Measurements from ENCODE around the gene TMEM108.

TMEM108 gene

DNA sequence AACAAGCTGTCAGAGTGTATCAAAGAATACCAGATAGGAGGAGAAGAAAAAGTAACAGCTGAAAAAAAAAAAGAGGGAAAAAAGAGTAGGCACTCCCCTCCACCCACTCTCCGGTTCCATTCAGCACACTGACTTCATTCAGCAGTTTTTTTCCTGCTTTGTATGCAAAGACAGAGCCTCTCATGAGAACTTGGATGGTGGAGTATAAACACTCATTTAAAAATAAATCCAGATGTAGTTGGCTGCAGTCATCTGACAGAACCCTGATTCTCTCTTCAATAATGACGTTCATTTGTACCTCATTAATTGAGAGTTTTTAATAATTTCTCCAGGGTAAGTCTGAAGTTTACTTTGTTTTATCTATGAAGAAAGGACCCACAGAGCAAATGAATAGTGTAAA is 81.0 kb downstream of the TMEM108 start:
- no peak for DNase-seq (ENCODE audit: low read depth)

DNA sequence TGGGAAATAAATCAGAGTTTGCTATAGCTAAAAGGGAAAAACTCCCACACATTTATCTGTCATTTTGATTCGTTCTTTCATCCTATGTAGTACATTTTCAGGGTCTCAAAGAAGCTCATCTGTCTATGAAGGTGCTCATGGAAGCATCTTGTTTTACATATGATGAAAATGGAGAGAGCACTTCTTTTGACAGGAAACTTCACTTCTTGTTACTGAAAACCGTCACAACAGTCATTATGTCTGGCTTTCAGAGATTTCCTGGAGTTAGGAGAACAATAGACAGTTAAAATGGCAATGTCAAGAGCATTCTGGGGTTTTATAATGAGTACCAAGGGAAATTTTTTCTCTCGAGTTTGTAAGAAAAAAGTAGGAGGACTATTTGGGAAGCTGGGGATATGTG is 83.3 kb downstream of the TMEM108 start:
- no peak for DNase-seq (ENCODE audit: low read depth)

DNA sequence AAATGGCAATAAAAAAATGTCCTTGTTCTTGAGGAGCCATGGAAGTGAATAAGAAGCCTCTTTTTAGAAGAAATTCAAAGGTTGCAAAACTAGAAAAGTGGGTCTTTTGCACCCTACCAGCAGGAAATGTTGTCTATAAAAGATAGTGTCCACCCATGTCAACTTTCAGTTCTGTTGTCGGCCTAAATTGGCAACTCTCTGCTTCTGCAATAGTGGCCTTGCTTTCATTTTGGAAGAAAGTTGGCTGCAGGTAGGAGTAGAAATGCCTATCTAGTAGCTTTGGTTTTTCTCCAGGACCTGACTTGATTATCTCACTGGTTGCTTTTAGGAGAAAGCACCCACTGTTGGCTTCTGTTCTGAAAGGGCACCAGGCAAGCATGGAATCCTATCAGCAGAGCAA is 85.4 kb downstream of the TMEM108 start:
- DNase-seq (ENCODE audit: low read depth), result no peak

DNA sequence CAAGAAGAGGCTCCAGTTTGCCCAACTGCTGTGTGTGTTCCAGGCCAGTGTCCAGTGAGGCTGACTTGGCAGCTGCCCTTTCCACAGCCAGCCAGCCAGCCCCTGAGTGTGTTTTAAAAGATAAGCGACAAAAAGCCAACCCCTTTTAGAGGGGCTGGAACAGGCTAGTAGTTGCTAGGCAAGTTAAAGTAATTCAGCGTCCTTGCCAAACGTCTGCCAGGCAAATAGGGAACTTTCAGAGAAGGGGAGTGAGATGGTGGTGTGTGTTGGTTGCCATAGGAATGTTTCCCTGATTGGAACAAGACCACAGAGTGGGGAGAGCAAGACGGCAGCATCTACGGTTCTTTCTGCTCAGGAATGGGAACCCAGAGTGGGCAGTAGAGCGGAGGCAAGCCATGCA is 86.3 kb downstream of the TMEM108 start:
- DNase-seq (ENCODE audit: low read depth), result no peak

DNA sequence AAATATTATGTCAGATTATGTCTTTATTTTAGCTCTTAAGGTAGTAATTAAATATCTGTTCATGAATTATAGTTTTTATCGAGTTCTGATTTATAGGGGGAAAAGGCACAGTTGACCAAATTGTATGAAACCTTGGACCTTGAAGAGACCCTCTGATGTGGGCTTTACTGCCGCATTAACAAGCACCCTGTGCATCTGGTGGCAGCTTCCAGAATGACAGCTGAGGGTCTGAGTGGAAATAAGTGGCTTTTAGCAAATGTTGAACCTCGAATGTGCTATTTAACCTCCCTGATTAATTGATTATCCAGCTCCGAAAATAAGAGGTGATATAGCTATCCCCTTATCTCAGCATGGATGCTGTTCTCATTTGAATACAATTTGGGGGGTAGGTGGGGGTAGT is 87.0 kb downstream of the TMEM108 start:
- DNase-seq (ENCODE audit: low read depth), result no peak

DNA sequence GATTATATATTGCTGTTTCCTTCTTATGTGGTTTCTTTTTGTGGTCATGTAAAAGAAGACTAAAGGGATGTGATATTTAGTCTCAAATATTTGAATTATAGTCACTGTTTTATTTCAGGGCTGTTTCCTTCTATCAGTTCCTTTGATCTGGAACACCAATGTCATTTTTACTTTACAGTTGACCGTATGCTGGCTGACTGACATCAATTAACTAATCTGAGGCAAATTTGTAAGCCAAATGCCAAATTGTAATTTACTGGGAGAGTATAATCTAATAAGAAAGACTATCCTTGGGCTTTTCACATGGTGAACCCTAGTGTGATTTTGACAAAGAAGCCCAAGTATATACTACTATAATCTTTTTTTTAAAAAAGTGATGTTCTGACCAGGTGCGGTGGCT is 87.6 kb downstream of the TMEM108 start:
- no peak for DNase-seq (ENCODE audit: low read depth)

DNA sequence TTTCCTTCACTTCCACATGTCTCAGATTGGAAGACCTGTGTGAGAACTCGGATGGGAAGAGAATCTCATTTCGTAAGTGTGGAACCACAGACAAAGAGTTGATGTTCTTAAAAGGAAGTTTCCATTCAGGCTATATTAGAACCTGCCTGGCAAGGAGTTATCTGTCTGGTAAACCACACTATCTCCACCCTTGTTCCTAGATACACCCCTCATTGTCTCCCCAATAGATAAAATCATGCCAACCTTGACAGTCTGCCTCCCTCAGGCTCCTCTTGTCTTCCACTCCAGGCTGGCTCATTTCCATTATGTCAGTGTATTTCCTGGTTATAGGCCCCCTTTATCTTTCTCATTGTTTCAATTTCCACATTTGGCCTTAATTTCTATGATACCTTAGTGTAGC is 89.2 kb downstream of the TMEM108 start:
- DNase-seq (ENCODE audit: low read depth), result no peak

DNA sequence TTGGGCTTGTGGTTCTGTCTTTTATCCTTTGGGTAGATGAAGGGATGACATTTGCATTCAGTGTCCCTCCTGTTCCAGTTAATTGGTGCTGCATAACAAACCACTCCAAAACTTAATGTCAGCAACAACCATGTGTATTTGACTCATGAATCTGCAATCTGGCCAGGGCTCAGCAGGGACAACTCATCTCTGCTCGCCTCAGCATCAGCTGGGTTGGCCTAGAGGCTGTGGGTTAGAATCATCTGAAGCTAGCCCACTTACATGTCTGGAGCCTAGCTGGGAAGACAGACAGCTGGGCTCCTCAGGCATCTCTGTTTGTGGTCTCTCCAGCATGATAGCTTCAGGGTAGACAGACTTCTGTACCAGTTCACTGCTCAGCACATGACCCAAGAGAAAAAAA is 92.0 kb downstream of the TMEM108 start:
- DNase-seq (ENCODE audit: low read depth), result no peak

DNA sequence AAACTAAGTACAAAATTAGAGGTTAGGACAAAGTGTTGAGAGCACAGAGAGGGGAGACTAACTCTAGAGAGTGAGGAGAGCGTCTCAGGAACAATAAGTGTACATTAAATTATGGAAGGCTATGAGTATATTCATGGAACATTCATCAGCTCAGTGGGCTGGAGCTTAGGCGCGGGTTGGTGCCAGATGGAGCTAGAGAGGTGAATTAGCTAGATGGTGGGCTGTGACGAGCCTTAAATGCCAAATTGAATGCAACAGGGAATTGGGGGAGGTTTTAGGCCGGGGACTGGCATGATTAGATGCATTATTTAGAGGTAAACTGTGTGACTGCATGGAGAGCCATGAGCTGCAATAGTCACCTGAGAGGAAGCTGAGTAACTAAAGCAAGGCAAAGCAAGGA is 97.1 kb downstream of the TMEM108 start:
- DNase-seq (ENCODE audit: low read depth), result no peak

DNA sequence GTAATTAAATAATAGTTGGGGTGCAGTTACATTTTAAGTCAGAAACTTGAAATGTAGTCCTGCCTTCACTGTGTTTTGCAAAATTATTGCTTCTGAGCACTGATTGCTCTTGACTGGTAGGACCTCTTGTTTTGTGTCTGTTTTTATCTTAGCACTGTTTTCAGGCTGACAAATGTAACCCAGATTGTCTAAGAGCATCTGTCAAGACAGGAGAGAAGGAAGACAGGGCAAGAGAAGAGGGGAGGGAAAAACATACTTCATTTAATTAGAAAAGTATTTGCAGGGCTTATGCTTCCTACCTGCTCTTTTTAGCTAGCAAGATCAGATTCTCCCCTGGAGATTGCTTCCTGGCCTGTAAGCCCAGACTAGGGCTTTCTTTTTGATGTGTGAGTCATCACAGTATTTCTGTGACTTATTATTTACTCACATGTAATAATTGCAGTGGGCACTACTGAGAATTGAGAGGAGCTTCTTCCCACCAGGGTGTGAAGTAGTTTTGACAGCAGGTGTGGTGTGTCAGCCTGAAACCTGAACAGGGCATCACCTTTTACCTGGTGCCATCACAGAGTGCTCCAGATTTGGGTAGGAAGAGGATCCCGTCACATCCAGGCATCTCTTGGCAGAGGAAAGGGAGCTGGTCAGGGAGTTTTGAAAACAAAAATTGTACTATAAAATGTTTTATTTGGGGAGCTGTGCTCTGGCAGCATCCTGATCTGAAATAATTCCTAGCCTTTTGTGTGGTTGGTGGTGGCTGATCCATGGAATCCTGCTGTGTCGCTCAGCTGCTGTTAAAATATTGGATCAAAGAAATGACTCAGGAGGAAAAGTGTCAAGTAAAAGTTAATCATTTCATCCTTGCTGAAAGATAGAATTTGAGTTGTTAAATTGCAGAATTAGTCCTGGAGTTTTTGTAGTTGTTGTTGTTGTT is 98.2 kb downstream of the TMEM108 start:
- DNase-seq (ENCODE audit: low read depth), result no peak

DNA sequence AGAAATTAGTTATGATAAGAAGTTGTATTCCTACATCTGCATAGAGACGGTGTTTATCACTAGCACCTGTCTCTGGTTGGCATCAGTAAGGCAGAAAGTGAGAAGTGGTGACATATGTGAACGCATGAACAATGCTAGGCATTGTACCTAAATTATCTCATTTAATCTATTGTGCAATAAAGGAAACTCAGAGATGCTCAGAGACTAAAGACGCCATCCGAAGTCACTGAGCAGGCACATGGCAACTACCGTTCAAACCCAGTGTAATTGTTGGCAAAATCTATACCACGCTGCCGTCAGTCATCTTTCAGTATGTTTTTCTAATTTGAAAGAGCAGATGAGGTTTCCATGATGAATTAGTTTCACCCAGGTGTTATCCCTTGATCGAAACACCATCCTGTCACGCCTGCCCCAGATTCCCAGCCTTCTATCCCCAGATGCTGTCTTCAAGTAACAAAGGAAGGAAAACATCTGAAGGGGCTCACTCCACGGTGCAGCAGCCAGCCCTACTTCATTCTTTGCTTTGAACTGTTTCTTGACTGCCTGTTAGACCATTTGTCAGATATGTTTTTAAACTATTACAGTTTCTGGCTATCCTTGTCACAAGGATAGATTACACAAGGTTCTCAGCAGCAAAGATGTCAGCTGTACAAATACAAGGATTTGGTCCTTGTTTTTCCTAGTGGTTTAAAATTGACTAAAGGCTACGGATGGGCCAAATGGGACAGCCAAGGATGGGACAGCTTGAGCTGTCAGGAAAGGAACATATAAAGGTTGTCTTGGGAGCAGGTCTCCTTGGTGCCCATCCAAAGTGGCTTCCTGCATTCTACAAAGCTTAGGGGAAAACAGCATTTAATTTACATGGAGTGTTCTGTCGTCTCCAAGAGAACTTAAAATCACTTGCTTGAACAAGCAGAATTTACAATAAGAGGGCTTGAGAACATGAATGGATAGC is 99.1 kb downstream of the TMEM108 start:
- DNase-seq (ENCODE audit: low read depth), result no peak

DNA sequence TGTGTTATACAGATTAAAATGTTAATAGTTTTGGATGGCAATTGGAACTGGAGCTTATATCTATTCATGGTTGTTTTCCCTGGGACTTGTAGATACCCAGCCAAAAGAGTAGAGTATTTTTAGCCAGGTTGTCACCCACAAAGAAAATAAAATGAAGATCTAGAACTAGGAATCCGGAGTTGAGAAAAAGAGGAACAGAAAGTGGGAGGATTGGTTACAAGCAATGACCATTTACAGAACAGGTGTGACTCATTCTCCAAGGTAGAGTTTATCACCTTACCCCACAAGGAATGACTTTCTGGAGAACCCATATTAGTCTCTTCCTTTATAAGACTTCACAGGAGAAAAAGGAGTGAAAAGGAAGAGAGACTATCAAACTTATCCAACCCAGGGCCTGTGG is 99.8 kb downstream of the TMEM108 start:
- DNase-seq (ENCODE audit: low read depth), result no peak

DNA sequence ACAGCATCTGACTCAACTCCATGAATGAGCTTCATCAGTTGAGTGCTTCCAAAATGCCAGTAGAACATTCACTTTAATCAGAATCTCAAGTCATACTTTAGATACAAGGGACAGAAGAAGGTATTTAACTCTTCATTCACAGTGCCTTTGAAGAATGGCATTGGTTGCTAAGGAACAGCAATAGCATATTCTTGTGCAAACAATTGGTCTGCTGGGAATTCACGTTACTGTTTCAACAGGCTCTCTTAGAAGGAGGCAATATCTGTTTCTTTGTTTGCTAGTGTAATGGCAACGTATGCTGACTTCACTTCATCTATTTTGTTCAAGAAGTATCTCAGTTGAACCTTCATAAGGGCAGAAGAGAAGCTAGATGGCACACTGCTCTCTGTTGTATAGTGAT is 113.9 kb downstream of the TMEM108 start:
- no peak for DNase-seq (ENCODE audit: low read depth)

DNA sequence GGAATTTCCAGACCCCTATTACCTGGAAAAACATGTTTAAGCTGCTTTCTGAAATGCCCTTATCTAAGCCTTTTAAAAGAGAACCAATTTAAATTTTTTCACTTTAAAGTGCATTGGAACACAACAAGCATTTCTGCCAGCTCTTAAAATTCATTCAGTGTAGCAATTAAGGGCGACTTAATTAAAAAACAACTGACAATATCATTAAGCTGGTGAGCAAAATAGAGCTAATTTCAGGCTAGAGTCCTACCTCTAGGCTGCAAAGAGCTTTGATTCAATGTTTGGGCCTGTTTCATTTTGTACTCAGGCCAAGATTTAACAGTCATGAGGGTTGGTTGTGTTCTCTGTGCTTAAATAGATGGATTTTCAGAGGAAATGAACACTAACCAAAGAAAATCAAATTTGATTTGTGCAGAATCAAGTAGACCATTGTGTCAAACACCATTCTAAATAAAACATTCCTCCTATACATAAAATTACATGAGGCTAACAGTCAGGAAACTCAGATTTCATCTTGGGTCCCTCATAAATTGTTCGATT is 114.6 kb downstream of the TMEM108 start:
- no peak for DNase-seq (ENCODE audit: low read depth)

DNA sequence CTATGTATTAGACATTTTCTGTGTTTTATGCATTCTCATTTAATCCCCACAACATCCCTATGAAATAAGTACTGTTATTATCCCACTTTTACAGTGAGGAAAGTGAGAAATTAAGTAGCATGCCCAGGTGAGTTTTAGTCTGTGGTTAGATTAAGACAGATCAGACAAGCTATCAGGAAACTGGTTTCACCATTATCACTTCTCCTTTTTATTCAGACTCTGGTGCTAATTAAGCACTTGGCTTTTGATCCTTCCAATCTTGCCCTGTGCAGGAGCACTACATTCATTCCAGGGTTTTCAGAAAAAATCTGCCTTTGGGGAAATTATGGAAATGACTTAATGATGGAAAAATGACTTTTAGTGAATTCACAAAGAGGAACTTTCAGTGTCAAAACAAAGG is 115.2 kb downstream of the TMEM108 start:
- no peak for DNase-seq (ENCODE audit: low read depth)

DNA sequence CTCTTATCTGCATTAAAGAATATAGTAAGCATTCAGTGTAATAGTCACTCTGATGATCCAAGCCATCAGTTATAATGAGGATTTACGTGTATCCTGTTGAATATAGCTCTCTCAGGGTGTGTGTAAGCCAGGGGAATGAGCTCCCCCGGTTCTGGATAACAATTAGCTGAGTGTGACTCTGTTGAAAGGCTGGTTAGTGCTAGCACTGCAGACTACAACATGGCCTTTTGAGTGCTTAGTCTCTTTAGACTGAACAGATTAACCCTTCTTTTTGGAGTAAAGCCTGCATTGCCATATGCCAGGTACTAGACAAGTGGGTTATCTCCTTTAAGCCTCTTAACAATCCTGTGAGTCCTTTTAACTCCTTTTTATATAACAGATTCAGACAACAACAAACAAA is 119.5 kb downstream of the TMEM108 start:
- DNase-seq (ENCODE audit: low read depth), result no peak

DNA sequence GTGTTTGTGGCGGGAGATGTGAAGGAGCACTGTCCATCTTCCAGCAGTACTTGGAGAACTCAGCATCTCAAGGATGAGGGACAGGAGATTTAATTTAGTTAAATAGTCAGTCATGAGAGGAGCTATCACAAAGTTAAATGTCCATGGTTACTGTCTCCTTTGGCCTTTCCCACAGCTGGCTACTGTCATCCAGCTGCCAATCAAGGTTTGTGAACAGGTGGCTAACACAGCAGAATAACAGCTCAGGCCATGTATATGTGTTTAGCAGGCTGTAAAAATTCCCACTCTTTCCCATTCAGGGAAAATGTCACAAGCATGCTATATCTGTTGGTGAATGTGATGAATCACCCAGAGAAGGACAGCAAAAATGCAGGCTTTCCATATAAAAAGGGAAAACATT is 120.5 kb downstream of the TMEM108 start:
- DNase-seq (ENCODE audit: low read depth), result no peak

DNA sequence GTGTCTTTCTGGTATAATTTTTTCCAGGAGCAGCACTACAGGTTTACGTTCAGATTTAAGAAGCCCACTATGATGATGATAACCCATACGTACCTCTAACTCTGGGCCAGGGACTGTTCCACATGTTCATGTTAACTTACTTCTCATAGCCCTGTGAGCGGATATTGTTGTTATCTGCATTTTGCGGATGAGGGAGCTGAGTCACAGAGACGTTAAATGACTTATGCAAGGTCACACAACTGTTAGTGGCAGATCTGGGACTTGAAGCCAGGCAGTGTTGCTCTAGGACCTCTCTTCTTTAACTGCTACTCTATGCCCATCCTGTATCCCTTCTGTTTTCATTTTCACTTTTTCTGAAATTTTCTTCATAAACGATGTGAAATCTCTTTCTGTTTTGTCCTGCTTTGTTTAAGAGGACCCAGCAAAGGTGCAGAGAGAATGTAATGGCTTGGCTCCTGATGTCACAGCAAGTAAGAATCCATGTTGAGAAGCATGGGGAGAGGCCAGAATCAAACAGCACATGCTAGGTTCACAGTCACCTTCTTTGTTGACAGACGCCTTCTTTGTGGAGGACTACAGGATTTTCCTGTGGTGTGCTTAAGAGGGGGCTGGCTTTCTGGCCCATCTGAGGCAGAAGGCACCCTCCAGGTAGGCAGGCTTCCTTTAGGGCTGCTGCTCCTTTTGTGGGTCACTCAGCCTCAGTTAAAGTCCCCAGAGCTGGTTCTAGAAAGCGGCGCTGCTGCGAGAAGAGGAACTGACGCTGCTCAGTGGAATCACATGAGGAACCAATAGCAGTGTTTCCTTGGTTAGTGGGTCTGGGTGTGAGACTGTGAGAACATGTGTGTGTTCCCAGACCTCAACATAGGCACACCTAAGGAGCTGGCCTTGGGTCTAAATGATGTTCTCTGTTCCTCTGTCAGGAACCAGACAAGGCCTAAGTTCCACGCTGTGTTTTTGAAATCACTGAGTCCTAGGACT is 121.6 kb downstream of the TMEM108 start:
- DNase-seq (ENCODE audit: low read depth), result no peak

DNA sequence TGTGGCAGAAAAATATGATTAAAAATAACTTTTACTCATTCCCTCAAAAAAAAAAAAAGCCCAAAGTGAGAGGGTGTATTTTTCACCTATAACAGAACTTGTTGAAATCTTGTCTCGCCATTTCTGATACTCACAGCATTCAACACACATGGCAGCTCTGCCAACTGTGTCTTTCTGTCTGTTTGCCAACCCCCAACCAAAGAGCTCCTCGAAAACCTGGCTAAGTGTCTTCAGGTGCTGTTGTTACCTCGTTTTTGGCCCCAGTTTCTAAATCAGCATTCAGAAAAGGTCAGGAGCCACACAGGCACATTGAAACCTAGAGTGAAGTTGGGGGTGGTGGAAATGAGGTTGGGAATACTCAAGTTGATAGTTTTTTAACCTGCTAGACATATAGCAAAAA is 123.5 kb downstream of the TMEM108 start:
- no peak for DNase-seq (ENCODE audit: low read depth)

DNA sequence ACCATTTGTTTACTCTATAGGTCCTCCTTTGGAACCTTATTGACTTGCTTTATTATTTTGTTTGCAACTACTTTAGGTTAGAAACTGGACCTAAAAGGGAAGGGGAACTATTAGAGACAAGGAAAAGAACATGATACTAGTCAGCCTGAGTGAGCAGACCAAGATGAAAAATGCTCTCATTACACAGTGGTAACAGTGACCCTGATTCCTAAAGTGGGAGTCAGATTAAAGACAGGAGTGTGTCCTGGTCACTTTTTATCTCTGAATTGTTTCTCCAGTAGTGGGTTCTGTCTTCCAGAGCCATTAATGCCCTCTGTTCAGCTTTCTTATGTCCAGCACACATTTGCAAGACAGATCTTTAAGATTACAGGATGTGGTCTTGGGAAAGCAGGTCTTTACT is 124.1 kb downstream of the TMEM108 start:
- no peak for DNase-seq (ENCODE audit: low read depth)

DNA sequence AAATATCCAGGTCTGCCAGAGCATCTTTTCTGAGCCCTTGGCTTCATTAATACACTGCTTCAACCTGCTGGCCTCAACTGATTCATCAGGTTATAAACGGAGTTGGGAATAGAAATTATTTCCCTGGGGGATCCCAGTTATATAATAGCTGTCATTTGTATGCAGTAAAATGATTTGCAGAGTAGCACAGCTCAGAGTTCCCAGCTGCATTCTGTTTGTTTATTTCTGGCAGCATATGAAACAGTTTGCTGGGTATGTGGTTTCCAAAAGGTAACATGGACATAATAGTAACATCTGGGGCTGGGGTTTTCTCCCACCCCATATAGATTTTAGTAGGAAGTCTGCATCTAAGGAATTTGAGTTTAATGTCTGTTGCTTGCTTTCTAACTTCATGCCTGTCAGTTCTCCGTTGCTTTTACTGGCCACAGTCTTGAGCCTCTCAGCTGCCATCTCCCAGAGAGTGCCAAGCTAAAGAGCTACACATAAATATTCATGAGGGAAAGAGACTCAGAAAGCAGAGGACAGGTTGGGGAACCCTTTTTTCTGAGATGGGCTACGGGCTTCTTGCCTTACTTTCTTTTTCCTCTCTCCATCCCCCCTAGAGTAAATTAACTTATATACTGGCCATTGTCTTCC is 124.6 kb downstream of the TMEM108 start:
- DNase-seq (ENCODE audit: low read depth), result no peak
